ENCODE results near the gene TAB3.

TAB3 gene

GRCh38 chrX:30895370-30895769 is 6.3 kb upstream of the TAB3 start:
- no peaks in the 10 kb centered on the region for H3K9me3 ChIP-seq
- H3K4me1 ChIP-seq (ENCODE audit: control insufficient read depth in 1 of 2, insufficient read depth in 1 of 2, low read depth in 1 of 2, low read length in 1 of 2): no peaks in the 10 kb centered on the region
- H3K36me3 ChIP-seq: no peaks in the 10 kb centered on the region
- TF ChIP-seq, protein P1, sequence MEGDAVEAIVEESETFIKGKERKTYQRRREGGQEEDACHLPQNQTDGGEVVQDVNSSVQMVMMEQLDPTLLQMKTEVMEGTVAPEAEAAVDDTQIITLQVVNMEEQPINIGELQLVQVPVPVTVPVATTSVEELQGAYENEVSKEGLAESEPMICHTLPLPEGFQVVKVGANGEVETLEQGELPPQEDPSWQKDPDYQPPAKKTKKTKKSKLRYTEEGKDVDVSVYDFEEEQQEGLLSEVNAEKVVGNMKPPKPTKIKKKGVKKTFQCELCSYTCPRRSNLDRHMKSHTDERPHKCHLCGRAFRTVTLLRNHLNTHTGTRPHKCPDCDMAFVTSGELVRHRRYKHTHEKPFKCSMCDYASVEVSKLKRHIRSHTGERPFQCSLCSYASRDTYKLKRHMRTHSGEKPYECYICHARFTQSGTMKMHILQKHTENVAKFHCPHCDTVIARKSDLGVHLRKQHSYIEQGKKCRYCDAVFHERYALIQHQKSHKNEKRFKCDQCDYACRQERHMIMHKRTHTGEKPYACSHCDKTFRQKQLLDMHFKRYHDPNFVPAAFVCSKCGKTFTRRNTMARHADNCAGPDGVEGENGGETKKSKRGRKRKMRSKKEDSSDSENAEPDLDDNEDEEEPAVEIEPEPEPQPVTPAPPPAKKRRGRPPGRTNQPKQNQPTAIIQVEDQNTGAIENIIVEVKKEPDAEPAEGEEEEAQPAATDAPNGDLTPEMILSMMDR (IDR thresholded peaks at IDR 0.05): no peak
- no peak overlapping the region for H3K27ac ChIP-seq
- no peak overlapping the region for H3K4me3 ChIP-seq (ENCODE audit: low read depth in 1 of 2, low read length in 1 of 2)
- no peaks in the 10 kb centered on the region for H3K27me3 ChIP-seq

DNA sequence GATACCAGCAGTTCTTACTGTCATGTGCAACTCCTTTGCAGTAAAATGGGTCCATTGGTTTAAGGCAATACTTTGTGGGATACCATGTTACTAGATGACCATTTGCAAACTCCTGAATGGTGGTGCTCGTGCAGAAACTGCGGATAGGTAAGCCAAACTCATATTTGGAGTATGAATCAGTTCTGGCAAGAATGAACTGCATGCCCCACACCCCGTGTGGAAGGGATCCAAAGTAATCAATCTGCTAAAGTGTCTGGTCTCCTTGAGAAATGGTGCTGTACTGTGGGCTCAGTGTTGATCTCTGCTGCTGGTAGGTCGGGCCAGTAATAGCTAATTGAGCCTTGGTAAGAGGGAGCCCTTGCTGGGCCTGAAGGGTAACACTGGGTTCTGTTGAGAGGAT is 4.2 kb upstream of the TAB3 start:
- H3K27ac ChIP-seq: no peak overlapping the region

DNA sequence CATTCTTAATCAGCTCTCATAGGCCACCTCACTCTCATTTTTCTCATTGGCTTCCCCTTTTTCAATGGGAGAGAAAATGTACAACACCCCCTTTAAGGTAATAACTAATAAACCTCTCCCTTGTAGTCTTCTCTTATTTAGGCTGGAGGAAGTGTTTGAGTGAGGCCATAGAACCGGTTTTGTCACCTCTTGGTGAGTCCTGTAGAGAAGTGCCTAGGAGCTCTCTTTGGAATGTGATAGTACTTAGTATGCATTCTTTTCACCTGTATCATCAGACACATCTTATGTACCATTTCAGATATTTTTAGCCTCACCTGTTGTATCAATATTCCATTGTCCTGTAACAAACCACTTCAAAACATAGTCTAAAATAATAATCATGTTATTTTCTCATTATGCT is 3.5 kb upstream of the TAB3 start:
- H3K4me1 ChIP-seq (ENCODE audit: control insufficient read depth in 1 of 2, insufficient read depth in 1 of 2, low read depth in 1 of 2, low read length in 1 of 2): peaks cover 8 to 18% of the 10 kb centered on the region in 2 experiments
- TF ChIP-seq, protein P1 (IDR thresholded peaks at IDR 0.05): no peak
- no peak overlapping the region for H3K27ac ChIP-seq
- no peaks in the 10 kb centered on the region for H3K9me3 ChIP-seq
- no peaks in the 10 kb centered on the region for H3K36me3 ChIP-seq
- no peak overlapping the region for H3K4me3 ChIP-seq (ENCODE audit: low read depth in 1 of 2, low read length in 1 of 2)
- H3K27me3 ChIP-seq: no peaks in the 10 kb centered on the region

More for the DNA sequence above, 4.2 kb upstream of the TAB3 start:
- TF ChIP-seq, protein P1 (IDR thresholded peaks at IDR 0.05): no peak
- no peak overlapping the region for H3K4me3 ChIP-seq (ENCODE audit: low read depth in 1 of 2, low read length in 1 of 2)
- no peaks in the 10 kb centered on the region for H3K27me3 ChIP-seq
- no peaks in the 10 kb centered on the region for H3K9me3 ChIP-seq
- H3K36me3 ChIP-seq: no peaks in the 10 kb centered on the region
- peaks cover 2 to 12% of the 10 kb centered on the region in 2 experiments for H3K4me1 ChIP-seq (ENCODE audit: control insufficient read depth in 1 of 2, insufficient read depth in 1 of 2, low read depth in 1 of 2, low read length in 1 of 2)

GRCh38 chrX:30888526-30889146 is 418 bp downstream of the TAB3 start:
- Histone ChIP-seq H3K36me3 (no peaks in the 10 kb centered on the region), H3K27me3 (no peaks in the 10 kb centered on the region), H3K4me3 (ENCODE audit: low read depth in 1 of 2, low read length in 1 of 2) (peak overlapping the region; percentile 68 to 79), H3K4me1 (ENCODE audit: control insufficient read depth in 1 of 2, insufficient read depth in 1 of 2, low read depth in 1 of 2, low read length in 1 of 2) (peaks cover 8 to 18% of the 10 kb centered on the region in 2 experiments), H3K27ac (peak overlapping the region; percentile 85), H3K9me3 (no peaks in the 10 kb centered on the region)
- TF ChIP-seq, protein P1 (IDR thresholded peaks at IDR 0.05): no peak

- Histone ChIP-seq H3K36me3 (no peaks in the 10 kb centered on the region), H3K27me3 (no peaks in the 10 kb centered on the region), H3K4me1 (ENCODE audit: control insufficient read depth in 1 of 2, insufficient read depth in 1 of 2, low read depth in 1 of 2, low read length in 1 of 2) (peaks cover 8 to 18% of the 10 kb centered on the region in 2 experiments), H3K9me3 (no peaks in the 10 kb centered on the region), H3K27ac (no peak overlapping the region), H3K4me3 (ENCODE audit: low read depth in 1 of 2, low read length in 1 of 2) (no peak overlapping the region)
- TF ChIP-seq, protein P1 (IDR thresholded peaks at IDR 0.05): no peak
These were observed 1.3 kb downstream of the TAB3 start for GRCh38 chrX:30887721-30888120.
